SH-SY5Y (cell line): ENCODE data around the gene ZNF710.

Source experiments
- GATA2 ChIP-seq: IDR thresholded peaks from 2 replicates; pipeline ENCODE4 v1.6.1; 2011; ENCODE audit warnings: mild to moderate bottlenecking, low read depth, low read length
- GATA3 ChIP-seq: IDR thresholded peaks from 2 replicates; pipeline ENCODE4 v1.6.1; 2011; ENCODE audit warnings: low read depth, mild to moderate bottlenecking, low read length, moderate library complexity

DNA sequence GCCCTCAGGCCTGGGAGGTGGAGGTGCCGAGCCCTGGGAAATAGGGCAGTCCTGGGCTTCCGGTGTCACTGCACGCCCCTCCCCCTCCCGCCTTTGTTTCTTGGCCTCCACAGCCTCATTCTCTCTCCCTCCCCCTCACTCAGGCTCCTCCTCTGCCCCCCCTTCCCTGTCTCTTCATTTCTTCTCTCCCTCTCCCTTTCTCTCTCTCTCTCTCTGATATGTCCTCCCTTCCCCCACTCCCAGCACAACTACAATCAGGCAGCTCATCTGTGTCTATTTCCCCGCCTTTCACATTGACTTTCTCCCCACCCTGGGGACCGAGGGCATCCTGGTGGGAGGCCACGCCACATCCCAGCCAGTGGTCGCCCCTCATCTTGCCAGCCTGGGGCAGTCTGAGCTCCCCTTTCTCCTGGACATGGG is 60.9 kb downstream of the ZNF710 start:
- TF ChIP-seq GATA2 (no peak), GATA3 (no peak)
